ENCODE results near the gene PCNX2.

DNA sequence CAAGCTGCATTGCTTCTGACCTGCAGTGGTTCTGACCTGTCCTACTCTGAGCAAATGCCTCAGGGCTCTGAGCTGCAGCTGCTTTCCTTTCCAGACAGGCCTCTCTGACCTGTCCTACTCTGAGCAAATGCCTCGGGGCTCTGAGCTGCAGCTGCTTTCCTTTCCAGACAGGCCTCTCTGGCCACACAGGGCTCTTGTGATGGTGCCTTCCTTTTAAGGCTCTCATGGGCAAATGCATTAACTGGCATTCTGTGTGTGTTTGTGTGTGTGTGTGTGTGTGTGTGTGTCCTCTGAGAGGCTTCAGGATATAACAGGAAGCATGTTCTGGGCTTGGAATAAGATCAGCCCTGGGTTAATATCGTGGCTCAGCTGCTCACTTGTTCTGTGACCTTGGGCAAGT is 213.8 kb downstream of the PCNX2 start:
- TF ChIP-seq, protein P1, sequence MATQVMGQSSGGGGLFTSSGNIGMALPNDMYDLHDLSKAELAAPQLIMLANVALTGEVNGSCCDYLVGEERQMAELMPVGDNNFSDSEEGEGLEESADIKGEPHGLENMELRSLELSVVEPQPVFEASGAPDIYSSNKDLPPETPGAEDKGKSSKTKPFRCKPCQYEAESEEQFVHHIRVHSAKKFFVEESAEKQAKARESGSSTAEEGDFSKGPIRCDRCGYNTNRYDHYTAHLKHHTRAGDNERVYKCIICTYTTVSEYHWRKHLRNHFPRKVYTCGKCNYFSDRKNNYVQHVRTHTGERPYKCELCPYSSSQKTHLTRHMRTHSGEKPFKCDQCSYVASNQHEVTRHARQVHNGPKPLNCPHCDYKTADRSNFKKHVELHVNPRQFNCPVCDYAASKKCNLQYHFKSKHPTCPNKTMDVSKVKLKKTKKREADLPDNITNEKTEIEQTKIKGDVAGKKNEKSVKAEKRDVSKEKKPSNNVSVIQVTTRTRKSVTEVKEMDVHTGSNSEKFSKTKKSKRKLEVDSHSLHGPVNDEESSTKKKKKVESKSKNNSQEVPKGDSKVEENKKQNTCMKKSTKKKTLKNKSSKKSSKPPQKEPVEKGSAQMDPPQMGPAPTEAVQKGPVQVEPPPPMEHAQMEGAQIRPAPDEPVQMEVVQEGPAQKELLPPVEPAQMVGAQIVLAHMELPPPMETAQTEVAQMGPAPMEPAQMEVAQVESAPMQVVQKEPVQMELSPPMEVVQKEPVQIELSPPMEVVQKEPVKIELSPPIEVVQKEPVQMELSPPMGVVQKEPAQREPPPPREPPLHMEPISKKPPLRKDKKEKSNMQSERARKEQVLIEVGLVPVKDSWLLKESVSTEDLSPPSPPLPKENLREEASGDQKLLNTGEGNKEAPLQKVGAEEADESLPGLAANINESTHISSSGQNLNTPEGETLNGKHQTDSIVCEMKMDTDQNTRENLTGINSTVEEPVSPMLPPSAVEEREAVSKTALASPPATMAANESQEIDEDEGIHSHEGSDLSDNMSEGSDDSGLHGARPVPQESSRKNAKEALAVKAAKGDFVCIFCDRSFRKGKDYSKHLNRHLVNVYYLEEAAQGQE (IDR thresholded peaks at IDR 0.05; ENCODE audit: insufficient read depth in 1 of 2, low read depth in 2 of 2, low read length in 2 of 2) = no peak
- TF ChIP-seq TAF1 (IDR thresholded peaks at IDR 0.05; ENCODE audit: borderline replicate concordance, insufficient read depth, low read length) (no peak), POLR2AphosphoS5 (IDR thresholded peaks at IDR 0.05; ENCODE audit: low read depth, low read length) (no peak)

Data from PFSK-1 (cell line).